ENCODE measurements around the gene ATP2B2.

Gene ATP2B2

DNA sequence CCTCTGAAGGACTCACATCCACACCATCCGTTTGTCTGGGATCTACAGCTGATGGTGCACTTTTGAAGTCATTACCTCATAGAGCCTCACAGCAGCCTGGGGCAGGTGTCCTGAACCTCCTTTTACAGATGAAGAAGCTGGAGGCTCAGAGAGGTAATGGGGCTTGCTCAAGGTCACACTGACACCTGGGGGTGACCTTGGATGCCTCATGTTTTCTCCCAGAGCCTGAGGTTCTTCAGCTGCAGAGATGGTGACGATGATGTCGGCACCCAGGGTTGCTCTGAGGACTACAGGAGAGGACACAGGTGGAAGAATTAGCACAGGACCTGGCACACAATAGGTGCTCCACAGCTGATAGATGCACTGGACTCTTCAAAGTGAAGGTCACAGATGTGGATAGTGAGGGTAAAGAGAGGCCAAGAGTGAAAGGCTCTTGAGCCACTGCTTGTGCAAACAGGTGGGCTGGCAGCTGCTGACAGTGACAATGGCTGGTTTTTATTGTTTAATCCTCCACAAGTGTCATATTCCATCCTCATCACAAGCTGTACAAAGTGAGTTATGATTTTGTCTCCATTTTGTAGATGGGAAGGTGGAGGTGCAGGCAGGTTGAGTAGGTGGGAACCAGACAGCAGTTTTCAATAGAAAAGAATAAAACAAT is 17.4 kb upstream of the ATP2B2 start:
- Histone ChIP-seq H4K12ac (ENCODE audit: low read depth, low read length) (no peak overlapping the region), H4K91ac (ENCODE audit: low read depth, low read length) (no peak overlapping the region), H2AK5ac (ENCODE audit: low read length) (no peak overlapping the region), H3K79me1 (ENCODE audit: low read length) (no peaks in the 10 kb centered on the region), H3K14ac (ENCODE audit: low read length) (no peak overlapping the region), H3K36me3 (ENCODE audit: control insufficient read depth in 1 of 2, insufficient read depth in 2 of 2, low read length in 2 of 2) (no peaks in the 10 kb centered on the region), H3K4me1 (ENCODE audit: control insufficient read depth in 1 of 2, insufficient read depth in 2 of 2, low read length in 2 of 2) (no peaks in the 10 kb centered on the region), H3K4me2 (ENCODE audit: low read length) (no peak overlapping the region), H4K8ac (ENCODE audit: low read depth, low read length) (no peak overlapping the region), H2AFZ (ENCODE audit: insufficient read depth, low read length, poor library complexity) (no peak overlapping the region), H2BK120ac (ENCODE audit: insufficient read depth, low read length, poor library complexity) (no peak overlapping the region), H2BK12ac (ENCODE audit: low read length) (no peak overlapping the region), H3K18ac (ENCODE audit: low read length) (no peak overlapping the region), H3K27ac (ENCODE audit: low read depth, low read length) (no peak overlapping the region), H2BK5ac (ENCODE audit: low read depth, low read length, poor library complexity) (no peak overlapping the region), H3K23ac (ENCODE audit: low read length) (no peak overlapping the region), H3K27me3 (ENCODE audit: insufficient read depth, low read length) (no peaks in the 10 kb centered on the region), H3K9ac (ENCODE audit: low read length) (no peak overlapping the region), H3K4me3 (ENCODE audit: low read depth, low read length) (no peak overlapping the region), H3K9me3 (ENCODE audit: insufficient read depth, low read depth, low read length) (peaks cover 1% of the 10 kb centered on the region), H3K4ac (ENCODE audit: low read depth, low read length) (no peak overlapping the region), H3K79me2 (ENCODE audit: control insufficient read depth, insufficient read depth, low read length, poor library complexity) (no peaks in the 10 kb centered on the region)
- WGBS (ENCODE audit: extremely low coverage, insufficient coverage, insufficient read length) = no CpG with 5 or more reads among the region's 3 CpGs
- DNase-seq = no peak

DNA sequence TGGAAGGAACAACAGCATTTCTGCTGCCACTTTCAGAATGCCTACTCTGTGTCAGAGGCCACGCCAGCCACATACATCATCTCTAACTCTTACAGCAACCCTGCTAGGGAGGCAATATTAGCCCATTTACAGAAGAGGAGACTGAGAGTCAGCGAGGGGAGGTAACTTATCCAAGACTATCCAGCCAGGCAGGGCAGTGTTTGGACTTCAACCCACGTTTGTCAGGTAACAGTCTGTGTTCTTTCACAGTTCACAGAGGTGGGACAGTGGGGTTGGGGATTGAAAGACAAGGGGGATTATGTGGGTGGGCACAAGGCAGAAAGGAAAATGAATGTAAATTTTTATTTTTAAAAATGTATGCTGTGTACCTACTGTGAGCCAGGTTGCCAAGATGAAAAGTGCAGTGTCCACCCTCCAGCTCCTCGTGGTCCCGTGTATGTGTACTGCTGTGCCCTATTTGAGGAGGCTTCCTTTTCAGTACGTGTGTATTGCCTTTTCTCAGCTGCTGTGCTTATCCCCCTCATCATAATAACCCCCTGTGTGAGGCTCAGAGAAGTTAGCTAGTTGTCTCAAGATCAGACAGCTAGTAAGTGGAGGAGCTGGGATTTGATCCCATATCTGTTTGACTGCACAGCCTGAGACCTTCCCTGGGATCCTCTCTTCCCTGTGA is 16.5 kb upstream of the ATP2B2 start:
- WGBS (ENCODE audit: extremely low coverage, insufficient coverage, insufficient read length) = no CpG with 5 or more reads among the region's 6 CpGs
- H4K12ac ChIP-seq (ENCODE audit: low read depth, low read length) = no peak overlapping the region

DNA sequence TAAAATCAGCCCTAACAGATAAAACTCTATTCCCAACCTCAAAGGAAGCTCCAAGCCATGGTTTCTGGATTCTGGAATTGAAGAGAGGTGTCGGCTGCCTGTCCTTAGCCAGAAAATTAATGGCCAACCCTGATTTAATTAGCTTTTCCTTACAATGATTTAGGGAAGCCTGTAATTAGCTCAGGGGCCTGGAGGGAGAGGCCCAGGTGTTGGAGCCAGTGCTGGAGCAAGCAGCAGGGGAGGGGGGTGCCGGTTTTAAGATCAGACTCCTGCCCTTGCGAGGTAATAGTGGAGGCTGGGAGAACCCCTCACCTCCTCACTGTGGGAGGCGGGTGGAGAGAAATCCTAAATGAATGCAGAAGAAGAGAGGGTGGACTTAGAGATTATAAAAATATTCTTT is 14.7 kb upstream of the ATP2B2 start:
- Histone ChIP-seq H4K91ac (ENCODE audit: low read depth, low read length) (no peak overlapping the region), H3K9ac (ENCODE audit: low read length) (no peak overlapping the region), H3K4ac (ENCODE audit: low read depth, low read length) (no peak overlapping the region), H2AK5ac (ENCODE audit: low read length) (no peak overlapping the region), H2AFZ (ENCODE audit: insufficient read depth, low read length, poor library complexity) (no peak overlapping the region), H2BK12ac (ENCODE audit: low read length) (no peak overlapping the region), H3K27ac (ENCODE audit: low read depth, low read length) (no peak overlapping the region), H3K9me3 (ENCODE audit: insufficient read depth, low read depth, low read length) (peaks cover 1% of the 10 kb centered on the region), H2BK5ac (ENCODE audit: low read depth, low read length, poor library complexity) (no peak overlapping the region), H3K36me3 (ENCODE audit: control insufficient read depth in 1 of 2, insufficient read depth in 2 of 2, low read length in 2 of 2) (no peaks in the 10 kb centered on the region), H3K4me2 (ENCODE audit: low read length) (no peak overlapping the region), H3K79me1 (ENCODE audit: low read length) (no peaks in the 10 kb centered on the region), H3K27me3 (ENCODE audit: insufficient read depth, low read length) (no peaks in the 10 kb centered on the region), H2BK120ac (ENCODE audit: insufficient read depth, low read length, poor library complexity) (no peak overlapping the region), H4K12ac (ENCODE audit: low read depth, low read length) (no peak overlapping the region), H3K18ac (ENCODE audit: low read length) (no peak overlapping the region), H3K4me3 (ENCODE audit: low read depth, low read length) (no peak overlapping the region), H3K79me2 (ENCODE audit: control insufficient read depth, insufficient read depth, low read length, poor library complexity) (no peaks in the 10 kb centered on the region), H3K14ac (ENCODE audit: low read length) (no peak overlapping the region), H3K23ac (ENCODE audit: low read length) (no peak overlapping the region), H3K4me1 (ENCODE audit: control insufficient read depth in 1 of 2, insufficient read depth in 2 of 2, low read length in 2 of 2) (no peaks in the 10 kb centered on the region), H4K8ac (ENCODE audit: low read depth, low read length) (no peak overlapping the region)
- no peak for DNase-seq
- WGBS (ENCODE audit: extremely low coverage, insufficient coverage, insufficient read length) = no CpG with 5 or more reads among the region's 4 CpGs

More for the DNA sequence above, 16.5 kb upstream of the ATP2B2 start:
- no peak overlapping the region for H3K23ac ChIP-seq (ENCODE audit: low read length)
- H2BK5ac ChIP-seq (ENCODE audit: low read depth, low read length, poor library complexity) = no peak overlapping the region
- H3K27me3 ChIP-seq (ENCODE audit: insufficient read depth, low read length) = no peaks in the 10 kb centered on the region
- H2AFZ ChIP-seq (ENCODE audit: insufficient read depth, low read length, poor library complexity) = no peak overlapping the region
- no peak overlapping the region for H2AK5ac ChIP-seq (ENCODE audit: low read length)
- no peak overlapping the region for H3K4me3 ChIP-seq (ENCODE audit: low read depth, low read length)
- H3K79me2 ChIP-seq (ENCODE audit: control insufficient read depth, insufficient read depth, low read length, poor library complexity) = no peaks in the 10 kb centered on the region
- no peak overlapping the region for H3K27ac ChIP-seq (ENCODE audit: low read depth, low read length)
- no peaks in the 10 kb centered on the region for H3K36me3 ChIP-seq (ENCODE audit: control insufficient read depth in 1 of 2, insufficient read depth in 2 of 2, low read length in 2 of 2)
- no peaks in the 10 kb centered on the region for H3K4me1 ChIP-seq (ENCODE audit: control insufficient read depth in 1 of 2, insufficient read depth in 2 of 2, low read length in 2 of 2)
- H3K79me1 ChIP-seq (ENCODE audit: low read length) = no peaks in the 10 kb centered on the region
- no peak overlapping the region for H4K8ac ChIP-seq (ENCODE audit: low read depth, low read length)
- no peak overlapping the region for H2BK120ac ChIP-seq (ENCODE audit: insufficient read depth, low read length, poor library complexity)
- no peak overlapping the region for H3K18ac ChIP-seq (ENCODE audit: low read length)
- no peak overlapping the region for H2BK12ac ChIP-seq (ENCODE audit: low read length)
- peaks cover 1% of the 10 kb centered on the region for H3K9me3 ChIP-seq (ENCODE audit: insufficient read depth, low read depth, low read length)
- no peak overlapping the region for H3K4me2 ChIP-seq (ENCODE audit: low read length)
- no peak overlapping the region for H3K9ac ChIP-seq (ENCODE audit: low read length)
- no peak overlapping the region for H3K14ac ChIP-seq (ENCODE audit: low read length)
- no peak for DNase-seq
- H4K91ac ChIP-seq (ENCODE audit: low read depth, low read length) = no peak overlapping the region
- H3K4ac ChIP-seq (ENCODE audit: low read depth, low read length) = no peak overlapping the region

DNA sequence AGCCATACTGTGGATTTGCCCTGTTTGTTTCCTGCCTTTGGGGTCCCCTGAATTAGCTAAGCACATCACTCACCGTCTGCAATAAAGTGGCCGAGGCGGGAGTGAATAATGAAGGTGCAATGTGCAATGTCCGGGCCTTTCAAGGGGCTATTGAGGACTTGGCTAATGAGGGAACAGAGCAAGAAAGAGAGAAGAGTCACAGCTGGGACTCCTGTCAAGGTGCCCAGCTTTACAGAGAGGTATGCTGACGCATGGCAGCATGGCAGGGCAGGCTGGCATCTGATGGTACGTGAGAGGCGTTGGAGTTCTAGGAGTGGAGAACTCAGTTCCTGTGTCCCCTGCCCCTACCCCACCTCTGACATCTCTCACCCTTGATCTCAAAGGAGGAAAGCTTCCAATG is 13.8 kb upstream of the ATP2B2 start:
- Histone ChIP-seq H3K36me3 (ENCODE audit: control insufficient read depth in 1 of 2, insufficient read depth in 2 of 2, low read length in 2 of 2) (no peaks in the 10 kb centered on the region), H2AFZ (ENCODE audit: insufficient read depth, low read length, poor library complexity) (no peak overlapping the region), H3K18ac (ENCODE audit: low read length) (no peak overlapping the region), H2BK12ac (ENCODE audit: low read length) (no peak overlapping the region), H3K9me3 (ENCODE audit: insufficient read depth, low read depth, low read length) (peaks cover 1% of the 10 kb centered on the region), H2AK5ac (ENCODE audit: low read length) (no peak overlapping the region), H3K14ac (ENCODE audit: low read length) (no peak overlapping the region), H3K27me3 (ENCODE audit: insufficient read depth, low read length) (no peaks in the 10 kb centered on the region), H4K12ac (ENCODE audit: low read depth, low read length) (no peak overlapping the region), H3K79me2 (ENCODE audit: control insufficient read depth, insufficient read depth, low read length, poor library complexity) (no peaks in the 10 kb centered on the region), H4K91ac (ENCODE audit: low read depth, low read length) (no peak overlapping the region), H3K4me1 (ENCODE audit: control insufficient read depth in 1 of 2, insufficient read depth in 2 of 2, low read length in 2 of 2) (no peaks in the 10 kb centered on the region), H3K4me3 (ENCODE audit: low read depth, low read length) (no peak overlapping the region), H2BK120ac (ENCODE audit: insufficient read depth, low read length, poor library complexity) (no peak overlapping the region), H2BK5ac (ENCODE audit: low read depth, low read length, poor library complexity) (no peak overlapping the region), H3K4ac (ENCODE audit: low read depth, low read length) (no peak overlapping the region), H3K79me1 (ENCODE audit: low read length) (no peaks in the 10 kb centered on the region), H3K27ac (ENCODE audit: low read depth, low read length) (no peak overlapping the region), H3K4me2 (ENCODE audit: low read length) (no peak overlapping the region), H3K9ac (ENCODE audit: low read length) (no peak overlapping the region), H4K8ac (ENCODE audit: low read depth, low read length) (no peak overlapping the region), H3K23ac (ENCODE audit: low read length) (no peak overlapping the region)
- no peak for DNase-seq
- no CpG with 5 or more reads among the region's 7 CpGs for WGBS (ENCODE audit: extremely low coverage, insufficient coverage, insufficient read length)
